SK-N-MC (cell line): Measurements from ENCODE around the gene FAM114A1.

ENCODE experiments used
- EZH2 ChIP-seq: fragments of 200-600 bp; sonication (generic); IDR thresholded peaks from one replicate; pipeline ENCODE4 v1.6.1; 2017; ENCODE audit warnings: antibody characterized with exemption
- POLR2AphosphoS5 ChIP-seq: IDR thresholded peaks from 2 replicates; pipeline ENCODE4 v1.6.1; 2012; ENCODE audit warnings: mild to moderate bottlenecking, low read depth, low read length, borderline replicate concordance

GRCh38 chr4:38931125-38931524, 63.5 kb downstream of the FAM114A1 start:
- TF ChIP-seq POLR2AphosphoS5 = no peak
- no peak for TF ChIP-seq EZH2
